HepG2 (cell line): Measurements from ENCODE around the gene ALDH3B1. TPM values are rescaled to one million over a fixed set of nuclear protein-coding genes. Genes with fewer than 3 reads are reported as not detected.

Source experiments
- AKAP8 ChIP-seq: sonication (generic); formaldehyde crosslinking; IDR thresholded peaks from 2 replicates; pipeline ENCODE4 v1.5.1; 2020; ENCODE audit warnings: mild to moderate bottlenecking, missing genetic modification reagents
- ATAD3A ChIP-seq: sonication (generic); formaldehyde crosslinking; IDR thresholded peaks from 2 replicates; pipeline ENCODE4 v1.4.0; 2020; ENCODE audit warnings: missing genetic modification reagents
- ETV6 ChIP-seq: sonication (generic); formaldehyde crosslinking; conservative IDR thresholded peaks from 2 replicates; pipeline ENCODE4 v1.4.0; 2020; ENCODE audit warnings: missing genetic modification reagents
- GABPB1 ChIP-seq: IDR thresholded peaks from 2 replicates; pipeline ENCODE4 v1.6.1; 2016; ENCODE audit warnings: mild to moderate bottlenecking, missing genetic modification reagents, moderate library complexity, missing compliant biosample characterization
- GFI1 ChIP-seq: sonication (generic); formaldehyde crosslinking; IDR thresholded peaks from 2 replicates; pipeline ENCODE4 v1.5.0; 2020; ENCODE audit warnings: missing genetic modification reagents, mild to moderate bottlenecking, borderline replicate concordance
- HIC2 ChIP-seq: sonication (generic); formaldehyde crosslinking; IDR thresholded peaks from 2 replicates; pipeline ENCODE4 v1.9.0; 2022; ENCODE audit warnings: low read depth, missing genetic modification reagents
- ISX ChIP-seq: sonication (generic); formaldehyde crosslinking; conservative IDR thresholded peaks from 2 replicates; pipeline ENCODE4 v1.5.0; 2020; ENCODE audit warnings: missing genetic modification reagents
- MEF2D ChIP-seq: sonication (generic); formaldehyde crosslinking; IDR thresholded peaks from 2 replicates; pipeline ENCODE4 v1.5.1; 2020; ENCODE audit warnings: mild to moderate bottlenecking, missing genetic modification reagents
- NR2F2 ChIP-seq: IDR thresholded peaks from 2 replicates; pipeline ENCODE4 v1.6.1; 2012; ENCODE audit warnings: low read depth, inconsistent platforms, borderline replicate concordance
- POLR2AphosphoS2 ChIP-seq: IDR thresholded peaks from 2 replicates; pipeline ENCODE4 v1.6.1; 2011; ENCODE audit warnings: low read depth, low read length, improper control_type of control experiment
- PRMT3 ChIP-seq: sonication (generic); formaldehyde crosslinking; IDR thresholded peaks from 2 replicates; pipeline ENCODE4 v1.8.1; 2022; ENCODE audit warnings: low read depth, mild to moderate bottlenecking, moderate library complexity, missing genetic modification reagents, borderline replicate concordance
- RAD51 ChIP-seq: fragments of 450-650 bp; IDR thresholded peaks from 2 replicates; pipeline ENCODE4 v1.6.1; 2016; ENCODE audit warnings: borderline replicate concordance
- RELA ChIP-seq: sonication (generic); formaldehyde crosslinking; IDR thresholded peaks from 2 replicates; pipeline ENCODE4 v1.4.0; 2020; ENCODE audit warnings: missing genetic modification reagents
- RFXANK ChIP-seq: IDR thresholded peaks from 2 replicates; pipeline ENCODE4 v1.6.1; 2016
- RFXAP ChIP-seq: sonication (generic); formaldehyde crosslinking; IDR thresholded peaks from 2 replicates; pipeline ENCODE4 v1.4.0; 2020; ENCODE audit warnings: missing genetic modification reagents, borderline replicate concordance
- SALL1 ChIP-seq: sonication (generic); formaldehyde crosslinking; IDR thresholded peaks from 2 replicates; pipeline ENCODE4 v1.8.0; 2022; ENCODE audit warnings: mild to moderate bottlenecking, missing genetic modification reagents
- TIGD3 ChIP-seq: sonication (generic); formaldehyde crosslinking; IDR thresholded peaks from 2 replicates; pipeline ENCODE4 v1.5.1; 2020; ENCODE audit warnings: mild to moderate bottlenecking, missing genetic modification reagents, borderline replicate concordance
- ZGPAT ChIP-seq: IDR thresholded peaks from 2 replicates; pipeline ENCODE4 v1.6.1; 2016; ENCODE audit warnings: mild to moderate bottlenecking
- ZNF605 ChIP-seq: sonication (generic); formaldehyde crosslinking; IDR thresholded peaks from 2 replicates; pipeline ENCODE4 v1.8.0; 2022; ENCODE audit warnings: mild to moderate bottlenecking, missing genetic modification reagents
- ZNF609 ChIP-seq: sonication (generic); formaldehyde crosslinking; IDR thresholded peaks from 2 replicates; pipeline ENCODE4 v1.4.0; 2020; ENCODE audit warnings: mild to moderate bottlenecking, missing genetic modification reagents, borderline replicate concordance
- ZNF660 ChIP-seq: sonication (generic); formaldehyde crosslinking; IDR thresholded peaks from 2 replicates; pipeline ENCODE4 v1.5.1; 2020; ENCODE audit warnings: mild to moderate bottlenecking, low read depth, missing genetic modification reagents, borderline replicate concordance
- polyA plus RNA-seq, 8 experiments: library from polyadenylated mRNA; depleted of rRNA in 3 of 8; stranded (reverse) in 7 of 8; unstranded in 1 of 8; fragments of >200 nt; fragmentation: Illumina TruSeq in 4 of 8; extraction: Trizol in 4 of 8; gene quantifications; 2 replicates each; pipeline versions ENCODE4 v1.2.1 to v1.2.3, GENCODE V29; 2011 to 2016; ENCODE audit warnings: low read depth in 4 of 8, missing spikeins in 1 of 8, mixed read lengths in 1 of 8; ENCODE audit not compliant: insufficient read depth in 1 of 8
- total RNA-seq, 5 experiments: library from RNA; depleted of rRNA; stranded (reverse); fragments of >200 nt; fragmentation: Illumina TruSeq; extraction: Trizol; gene quantifications; 2 replicates each; pipeline ENCODE4 v1.2.3, GENCODE V29; 2016; ENCODE audit warnings: low read depth in 1 of 5

Gene ALDH3B1
- total and polyA plus RNA-seq, 2 of the 13 experiments (the other 11 are each of a cell fraction or from before 2014, with no cell fraction given): 4.0 to 6.7 TPM

GRCh38 chr11:68038226-68038717 lies 28.1 kb downstream of the ALDH3B1 start (continued):
- TF ChIP-seq AKAP8 (CRISPR knock-in tag) (peak; percentile 97), RELA (no peak; the same call in 1 of the 2 replicates), HIC2 (peak; percentile 92), RAD51 (no peak), SALL1 (CRISPR knock-in tag) (peak; percentile 95), ISX (CRISPR knock-in tag) (no peak), TIGD3 (no peak), PRMT3 (CRISPR knock-in tag) (0 out of 2 replicates have a peak, but pooled peaks have one; percentile 75), RFXAP (CRISPR knock-in tag) (no peak; the same call in 1 of the 2 replicates), GABPB1 (CRISPR knock-in tag) (peak; percentile 74), ZNF609 (peak; percentile 95), ETV6 (CRISPR knock-in tag) (no peak), NR2F2 (peak; percentile 94), POLR2AphosphoS2 (0 out of 2 replicates have a peak, but pooled peaks have one; percentile 48), ZGPAT (CRISPR knock-in tag) (peak; percentile 91), ZNF660 (CRISPR knock-in tag) (peak; percentile 43; the same call in 1 of the 2 replicates), MEF2D (CRISPR knock-in tag) (peak; percentile 89; the same call in 1 of the 2 replicates), ZNF605 (peak; percentile 92), RFXANK (CRISPR knock-in tag) (peak; percentile 52; the same call in 1 of the 2 replicates), ATAD3A (CRISPR knock-in tag) (no peak), GFI1 (no peak)
